DND-41 (cell line): Measurements from ENCODE around the gene ABLIM1.

Source experiments
- EZH2 ChIP-seq: IDR thresholded peaks from 3 replicates; pipeline ENCODE4 v1.6.1; 2012; ENCODE audit warnings: borderline replicate concordance, low read depth, mild to moderate bottlenecking, moderate library complexity, low read length, inconsistent platforms; ENCODE audit not compliant: severe bottlenecking
- TF ChIP-seq, protein P1 (sequence below): IDR thresholded peaks from 2 replicates; pipeline ENCODE4 v1.5.1; 2012; ENCODE audit warnings: borderline replicate concordance, low read length, moderate library complexity, mild to moderate bottlenecking; ENCODE audit not compliant: poor library complexity, severe bottlenecking; ENCODE audit errors: extremely low read depth

DNA sequence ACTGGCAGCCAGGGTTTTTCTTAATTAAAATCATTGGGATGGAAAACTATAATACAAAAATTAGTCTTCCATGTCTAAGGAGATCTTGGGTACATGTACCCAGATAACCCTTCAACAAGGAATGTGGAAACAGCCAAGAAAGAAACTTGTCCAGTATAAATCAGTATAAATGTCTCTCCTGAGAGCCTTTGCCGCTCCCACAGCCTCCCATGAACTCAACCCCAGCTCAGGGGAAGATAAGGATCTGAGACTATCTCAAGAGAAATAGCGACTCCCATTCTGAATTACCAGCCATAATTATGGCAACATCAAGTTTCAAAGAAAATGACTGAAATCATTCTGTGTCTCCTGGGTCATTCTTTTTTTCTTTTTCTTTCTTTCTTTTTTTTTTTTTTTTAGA, 221.1 kb downstream of the ABLIM1 start:
- TF ChIP-seq, protein P1, sequence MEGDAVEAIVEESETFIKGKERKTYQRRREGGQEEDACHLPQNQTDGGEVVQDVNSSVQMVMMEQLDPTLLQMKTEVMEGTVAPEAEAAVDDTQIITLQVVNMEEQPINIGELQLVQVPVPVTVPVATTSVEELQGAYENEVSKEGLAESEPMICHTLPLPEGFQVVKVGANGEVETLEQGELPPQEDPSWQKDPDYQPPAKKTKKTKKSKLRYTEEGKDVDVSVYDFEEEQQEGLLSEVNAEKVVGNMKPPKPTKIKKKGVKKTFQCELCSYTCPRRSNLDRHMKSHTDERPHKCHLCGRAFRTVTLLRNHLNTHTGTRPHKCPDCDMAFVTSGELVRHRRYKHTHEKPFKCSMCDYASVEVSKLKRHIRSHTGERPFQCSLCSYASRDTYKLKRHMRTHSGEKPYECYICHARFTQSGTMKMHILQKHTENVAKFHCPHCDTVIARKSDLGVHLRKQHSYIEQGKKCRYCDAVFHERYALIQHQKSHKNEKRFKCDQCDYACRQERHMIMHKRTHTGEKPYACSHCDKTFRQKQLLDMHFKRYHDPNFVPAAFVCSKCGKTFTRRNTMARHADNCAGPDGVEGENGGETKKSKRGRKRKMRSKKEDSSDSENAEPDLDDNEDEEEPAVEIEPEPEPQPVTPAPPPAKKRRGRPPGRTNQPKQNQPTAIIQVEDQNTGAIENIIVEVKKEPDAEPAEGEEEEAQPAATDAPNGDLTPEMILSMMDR, result no peak
- TF ChIP-seq EZH2, result no peak
